Neural cell (in vitro differentiated cells): ENCODE results near the gene ACACA. TPM values are rescaled to one million over a fixed set of nuclear protein-coding genes. Genes with fewer than 3 reads are reported as not detected.

Experiments used
- H2AFZ ChIP-seq: fragments of 200-600, 300-800 bp; sonication (generic), shearing (Covaris generic); 2 replicates; pipeline ENCODE4 v1.6.0; 2014; ENCODE audit warnings: low read depth, mild to moderate bottlenecking, antibody characterized with exemption, low read length, moderate library complexity
- H3F3A ChIP-seq: fragments of 200-600 bp; shearing (Covaris generic); 2 replicates; pipeline ENCODE4 v1.6.1; 2016; ENCODE audit warnings: mild to moderate bottlenecking, moderate library complexity, mixed read lengths, antibody characterized with exemption, low read length; ENCODE audit not compliant: insufficient read depth, poor library complexity, severe bottlenecking
- H3K27ac ChIP-seq: fragments of 200-600, 300-800 bp; sonication (generic), shearing (Covaris generic); 2 replicates; pipeline ENCODE4 v1.5.1; 2014; ENCODE audit warnings: mild to moderate bottlenecking, low read length, moderate library complexity
- H3K27me3 ChIP-seq: fragments of 300-800, 200-600 bp; sonication (generic), shearing (Covaris generic); 2 replicates; pipeline ENCODE4 v1.6.0; 2014; ENCODE audit warnings: mild to moderate bottlenecking, low read depth, low read length, moderate library complexity; ENCODE audit not compliant: insufficient read depth
- H3K36me3 ChIP-seq: fragments of 300-800, 200-600 bp; sonication (generic), shearing (Covaris generic); 2 replicates; pipeline ENCODE4 v1.5.1; 2014; ENCODE audit warnings: mild to moderate bottlenecking, antibody characterized with exemption, low read length, moderate library complexity; ENCODE audit not compliant: insufficient read depth
- H3K4me2 ChIP-seq: fragments of 300-800, 200-600 bp; sonication (generic), shearing (Covaris generic); 2 replicates; pipeline ENCODE4 v1.6.0; 2014; ENCODE audit warnings: mild to moderate bottlenecking, low read length
- H3K4me3 ChIP-seq: fragments of 300-800, 200-600 bp; sonication (generic), shearing (Covaris generic); 2 replicates; pipeline ENCODE4 v1.5.1; 2014; ENCODE audit warnings: mild to moderate bottlenecking, low read length, moderate library complexity
- H3K79me2 ChIP-seq: fragments of 200-600 bp; shearing (Covaris generic); replicated peaks from 2 replicates; pipeline ENCODE4 v1.6.0; 2014; ENCODE audit warnings: mild to moderate bottlenecking, low read length, moderate library complexity; ENCODE audit not compliant: insufficient read depth
- H3K9ac ChIP-seq: fragments of 300-800, 200-600 bp; sonication (generic), shearing (Covaris generic); 2 replicates; pipeline ENCODE4 v1.6.1; 2016; ENCODE audit warnings: mild to moderate bottlenecking, low read length, mixed read lengths
- H3K9me2 ChIP-seq: fragments of 200-600 bp; shearing (Covaris generic); 2 replicates; pipeline ENCODE4 v1.6.1; 2016; ENCODE audit warnings: mild to moderate bottlenecking, low read length, mixed read lengths; ENCODE audit not compliant: insufficient read depth
- H3K9me3 ChIP-seq: fragments of 200-600, 300-800 bp; sonication (generic), shearing (Covaris generic); 2 replicates; pipeline ENCODE4 v1.6.1; 2016; ENCODE audit warnings: mild to moderate bottlenecking, mixed run types, low read length, moderate library complexity, mixed read lengths
- H4K20me1 ChIP-seq: fragments of 200-600 bp; shearing (Covaris generic); 2 replicates; pipeline ENCODE4 v1.6.1; 2016; ENCODE audit warnings: mild to moderate bottlenecking, mixed run types; ENCODE audit not compliant: insufficient read depth
- CTCF ChIP-seq: fragments of 450-650 bp; IDR thresholded peaks from 2 replicates; pipeline ENCODE4 v1.5.1; 2014; ENCODE audit warnings: antibody characterized with exemption, mild to moderate bottlenecking, moderate library complexity; ENCODE audit not compliant: poor library complexity, severe bottlenecking
- EP300 ChIP-seq: fragments of 450-650 bp; conservative IDR thresholded peaks from 2 replicates; pipeline ENCODE4 v1.6.1; 2014; ENCODE audit warnings: antibody characterized with exemption, mild to moderate bottlenecking, moderate library complexity; ENCODE audit not compliant: poor library complexity, severe bottlenecking
- EZH2 ChIP-seq: fragments of 200-600, 300-800 bp; shearing (Covaris generic), sonication (generic); IDR thresholded peaks from 2 replicates; pipeline ENCODE4 v1.6.1; 2014; ENCODE audit warnings: antibody characterized with exemption, low read length, borderline replicate concordance, mild to moderate bottlenecking; ENCODE audit not compliant: insufficient read depth, poor library complexity, severe bottlenecking
- MXI1 ChIP-seq: fragments of 450-650 bp; conservative IDR thresholded peaks from 2 replicates; pipeline ENCODE4 v1.6.1; 2014; ENCODE audit warnings: antibody characterized with exemption, mild to moderate bottlenecking; ENCODE audit not compliant: poor library complexity, severe bottlenecking
- POLR2AphosphoS5 ChIP-seq: IDR thresholded peaks from 2 replicates; pipeline ENCODE4 v1.6.1; 2012
- RAD21 ChIP-seq: fragments of 450-650 bp; conservative IDR thresholded peaks from 2 replicates; pipeline ENCODE4 v1.6.1; 2014; ENCODE audit warnings: antibody characterized with exemption, mild to moderate bottlenecking, moderate library complexity
- REST ChIP-seq: IDR thresholded peaks from 2 replicates; pipeline ENCODE4 v1.6.1; 2012; ENCODE audit warnings: borderline replicate concordance
- SMC3 ChIP-seq: fragments of 450-650 bp; conservative IDR thresholded peaks from 2 replicates; pipeline ENCODE4 v1.6.1; 2014; ENCODE audit warnings: antibody characterized with exemption, mild to moderate bottlenecking, moderate library complexity; ENCODE audit not compliant: poor library complexity
- TAF1 ChIP-seq: IDR thresholded peaks from 2 replicates; pipeline ENCODE4 v1.6.1; 2012; ENCODE audit warnings: low read depth
- polyA plus RNA-seq: library from polyadenylated mRNA; depleted of rRNA; stranded (reverse); fragments of >200 nt; gene quantifications from 2 replicates; pipeline ENCODE4 v1.2.3, GENCODE V29; 2014

The ACACA gene
- polyA plus RNA-seq, 1 donor from 2014 or later, result 38.4 TPM

- H3K9me2 ChIP-seq, result no peaks in the 10 kb centered on the region
- H3K27ac ChIP-seq, result no peak overlapping the region
- H3K27me3 ChIP-seq, result no peaks in the 10 kb centered on the region
- H3K36me3 ChIP-seq, result no peaks in the 10 kb centered on the region
- no peak overlapping the region for H3K4me3 ChIP-seq
- H2AFZ ChIP-seq, result no peak overlapping the region
- no peaks in the 10 kb centered on the region for H3K79me2 ChIP-seq
- H3K4me2 ChIP-seq, result no peak overlapping the region
- H3F3A ChIP-seq, result peaks cover 1% of the 10 kb centered on the region
- TF ChIP-seq EP300 (no peak), TAF1 (no peak), POLR2AphosphoS5 (no peak), EZH2 (no peak), CTCF (no peak), SMC3 (no peak), RAD21 (no peak), REST (no peak), MXI1 (no peak)
- H3K9me3 ChIP-seq, result no peaks in the 10 kb centered on the region
- no peaks in the 10 kb centered on the region for H4K20me1 ChIP-seq
- no peak overlapping the region for H3K9ac ChIP-seq
Observed at GRCh38 chr17:37137906-37138514, 268.6 kb downstream of the ACACA start.

GRCh38 chr17:37137070-37137610 is 269.5 kb downstream of the ACACA start:
- Histone ChIP-seq H3K9ac (no peak overlapping the region), H3K9me2 (no peaks in the 10 kb centered on the region), H3K4me2 (no peak overlapping the region), H3K9me3 (no peaks in the 10 kb centered on the region), H3K27me3 (no peaks in the 10 kb centered on the region), H3F3A (no peaks in the 10 kb centered on the region), H3K4me3 (no peak overlapping the region), H2AFZ (no peak overlapping the region), H3K79me2 (no peaks in the 10 kb centered on the region), H3K27ac (no peak overlapping the region), H3K36me3 (no peaks in the 10 kb centered on the region), H4K20me1 (no peaks in the 10 kb centered on the region)
- TF ChIP-seq RAD21 (no peak), CTCF (no peak)
